Upper lobe of left lung (tissue), 6 donors: Measurements from ENCODE around the gene PTPRG. TPM values are rescaled to one million over a fixed set of nuclear protein-coding genes. Genes with fewer than 3 reads are reported as not detected.

ENCODE experiments used
- ATAC-seq, 2 donors: fragments of 200-7000 bp; cut with Tn5 transposase; one replicate each; pipeline ENCODE4 v1.9.1; 2022; ENCODE audit warnings: mild to moderate bottlenecking in 2 of 2, moderate library complexity in 2 of 2; ENCODE audit not compliant: low FRiP score in 2 of 2
- DNase-seq, 2 donors: peaks; one replicate each; pipeline ENCODE4 v3.0.0-alpha.2; 2019 to 2020
- H3K27ac ChIP-seq, 4 donors: fragments of 200-600 bp; sonication (generic); one replicate each; pipeline ENCODE4 v1.5.1; 2016 to 2019
- H3K27me3 ChIP-seq, 4 donors: fragments of 200-600 bp; sonication (generic); one replicate each; pipeline ENCODE4 v1.5.1; 2017 to 2019
- H3K36me3 ChIP-seq, 4 donors: fragments of 200-600 bp; sonication (generic); one replicate each; pipeline ENCODE4 v1.5.1; 2016 to 2019
- H3K4me1 ChIP-seq, 4 donors: fragments of 200-600 bp; sonication (generic); one replicate each; pipeline ENCODE4 v1.5.1; 2018 to 2019
- H3K4me3 ChIP-seq, 4 donors: fragments of 200-600 bp; sonication (generic); one replicate each; pipeline ENCODE4 v1.5.1; 2017 to 2019; ENCODE audit warnings: mild to moderate bottlenecking in 2 of 4, moderate library complexity in 1 of 4
- H3K9me3 ChIP-seq, 4 donors: fragments of 200-600 bp; sonication (generic); one replicate each; pipeline ENCODE4 v1.5.1; 2018 to 2019
- EP300 ChIP-seq, 4 donors: sonication (generic); formaldehyde crosslinking; IDR thresholded peaks; one replicate each; pipeline ENCODE4 v1.5.1; 2017; ENCODE audit warnings: antibody characterized with exemption in 4 of 4, control low read depth in 2 of 4
- POLR2A ChIP-seq, 4 donors: fragments of 450-650 bp; IDR thresholded peaks; one replicate each; pipeline ENCODE4 v1.5.1; 2016 to 2017; ENCODE audit warnings: antibody characterized with exemption in 4 of 4, mild to moderate bottlenecking in 2 of 4
- POLR2AphosphoS5 ChIP-seq, 2 donors: sonication (generic); formaldehyde crosslinking; IDR thresholded peaks; one replicate each; pipeline ENCODE4 v1.5.1; 2017; ENCODE audit warnings: antibody characterized with exemption in 2 of 2
- WGBS, 2 donors: methylation state at CpG; one replicate each; pipeline ENCODE4 v1.1.5; 2017 to 2018; 5-methylcytosine and 5-hydroxymethylcytosine counted together
- total RNA-seq, 6 donors: library from RNA; depleted of rRNA in 4 of 6; stranded (reverse); fragments of >200 nt in 4 of 6; gene quantifications; one replicate each; pipeline versions ENCODE4 v1.1.0 to v1.2.1, GENCODE V29; 2016 to 2021
- TF ChIP-seq, protein P1 (sequence below), 6 experiments: fragments of 450-650 bp in 4 of 6; fragments of 200-600 bp in 2 of 6; sonication (generic) in 2 of 6; IDR thresholded peaks; one replicate each; pipeline ENCODE4 v1.5.1; 2016 to 2019; ENCODE audit warnings: antibody characterized with exemption in 6 of 6
- donor health status: DM: no; HTN: no; CAD: no; lungs with moderate emphysema.
- donor health status: DM: no; HTN: yes; CAD: no; lungs with severe emphysema.

The PTPRG gene
- total RNA-seq, 6 donors from 2014 or later = 58.7 to 101 (median 68.8) TPM

GRCh38 chr3:61983479-61983878 lies 422.1 kb downstream of the PTPRG start:
- ATAC-seq (no peak), DNase-seq (no peak)
- Histone ChIP-seq H3K36me3 (no peaks in the 10 kb centered on the region), H3K27ac (no peak overlapping the region), H3K4me3 (no peak overlapping the region), H3K4me1 (peaks cover 0 to 9% (median under 1%) of the 10 kb centered on the region in 4 donors), H3K9me3 (no peaks in the 10 kb centered on the region), H3K27me3 (no peaks in the 10 kb centered on the region)
- TF ChIP-seq POLR2AphosphoS5 (IDR thresholded peaks at IDR 0.05) (no peak), EP300 (IDR thresholded peaks at IDR 0.05) (no peak), POLR2A (IDR thresholded peaks at IDR 0.05) (no peak)
- TF ChIP-seq, protein P1, sequence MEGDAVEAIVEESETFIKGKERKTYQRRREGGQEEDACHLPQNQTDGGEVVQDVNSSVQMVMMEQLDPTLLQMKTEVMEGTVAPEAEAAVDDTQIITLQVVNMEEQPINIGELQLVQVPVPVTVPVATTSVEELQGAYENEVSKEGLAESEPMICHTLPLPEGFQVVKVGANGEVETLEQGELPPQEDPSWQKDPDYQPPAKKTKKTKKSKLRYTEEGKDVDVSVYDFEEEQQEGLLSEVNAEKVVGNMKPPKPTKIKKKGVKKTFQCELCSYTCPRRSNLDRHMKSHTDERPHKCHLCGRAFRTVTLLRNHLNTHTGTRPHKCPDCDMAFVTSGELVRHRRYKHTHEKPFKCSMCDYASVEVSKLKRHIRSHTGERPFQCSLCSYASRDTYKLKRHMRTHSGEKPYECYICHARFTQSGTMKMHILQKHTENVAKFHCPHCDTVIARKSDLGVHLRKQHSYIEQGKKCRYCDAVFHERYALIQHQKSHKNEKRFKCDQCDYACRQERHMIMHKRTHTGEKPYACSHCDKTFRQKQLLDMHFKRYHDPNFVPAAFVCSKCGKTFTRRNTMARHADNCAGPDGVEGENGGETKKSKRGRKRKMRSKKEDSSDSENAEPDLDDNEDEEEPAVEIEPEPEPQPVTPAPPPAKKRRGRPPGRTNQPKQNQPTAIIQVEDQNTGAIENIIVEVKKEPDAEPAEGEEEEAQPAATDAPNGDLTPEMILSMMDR (IDR thresholded peaks at IDR 0.05) = no peak

- no peaks in the 10 kb centered on the region for H3K9me3 ChIP-seq
- H3K27me3 ChIP-seq = no peaks in the 10 kb centered on the region
- WGBS, 2 donors = 55 to 61% methylated on average over 3 of the region's 3 CpGs
- no peak overlapping the region for H3K27ac ChIP-seq
- H3K4me1 ChIP-seq = peaks cover 0 to 4% (median 0%) of the 10 kb centered on the region in 4 donors
- no peak for ATAC-seq
- H3K4me3 ChIP-seq = no peak overlapping the region
- DNase-seq = no peak
- H3K36me3 ChIP-seq = no peaks in the 10 kb centered on the region
- TF ChIP-seq, protein P1 (IDR thresholded peaks at IDR 0.05) = no peak
- TF ChIP-seq POLR2AphosphoS5 (IDR thresholded peaks at IDR 0.05) (no peak), EP300 (IDR thresholded peaks at IDR 0.05) (no peak), POLR2A (IDR thresholded peaks at IDR 0.05) (no peak)
These were observed 423.6 kb downstream of the PTPRG start for GRCh38 chr3:61985020-61985419.

DNA sequence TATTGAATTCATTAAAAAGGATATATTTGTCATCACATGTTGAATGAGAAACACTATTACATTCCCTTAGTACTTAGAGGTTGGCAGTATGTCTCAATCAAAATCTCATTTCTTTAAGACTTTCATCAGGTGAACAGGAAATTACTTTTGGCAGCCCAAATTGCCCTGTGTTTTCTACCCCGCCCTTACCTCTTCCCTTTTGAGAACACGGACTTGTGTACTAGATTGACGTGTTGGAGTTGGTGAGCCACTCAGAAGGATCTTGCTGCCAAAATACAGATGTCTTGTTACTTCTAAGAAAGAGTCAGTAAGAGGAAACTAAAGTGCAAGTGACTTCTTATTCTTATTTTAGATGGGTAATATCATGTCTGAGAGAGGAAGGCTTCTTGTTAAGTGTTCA lies 425.1 kb downstream of the PTPRG start:
- Histone ChIP-seq H3K4me3 (no peak overlapping the region), H3K9me3 (no peaks in the 10 kb centered on the region), H3K4me1 (peaks cover 0 to 4% (median 0%) of the 10 kb centered on the region in 4 donors), H3K27me3 (no peaks in the 10 kb centered on the region), H3K36me3 (no peaks in the 10 kb centered on the region), H3K27ac (no peak overlapping the region)
- DNase-seq (no peak), ATAC-seq (no peak)
- WGBS, 2 donors = 62 to 66% methylated on average over 3 of the region's 3 CpGs
- TF ChIP-seq, protein P1 (IDR thresholded peaks at IDR 0.05) = no peak
- no peak for TF ChIP-seq POLR2A (IDR thresholded peaks at IDR 0.05)
- no peak for TF ChIP-seq EP300 (IDR thresholded peaks at IDR 0.05)
- no peak for TF ChIP-seq POLR2AphosphoS5 (IDR thresholded peaks at IDR 0.05)

DNA sequence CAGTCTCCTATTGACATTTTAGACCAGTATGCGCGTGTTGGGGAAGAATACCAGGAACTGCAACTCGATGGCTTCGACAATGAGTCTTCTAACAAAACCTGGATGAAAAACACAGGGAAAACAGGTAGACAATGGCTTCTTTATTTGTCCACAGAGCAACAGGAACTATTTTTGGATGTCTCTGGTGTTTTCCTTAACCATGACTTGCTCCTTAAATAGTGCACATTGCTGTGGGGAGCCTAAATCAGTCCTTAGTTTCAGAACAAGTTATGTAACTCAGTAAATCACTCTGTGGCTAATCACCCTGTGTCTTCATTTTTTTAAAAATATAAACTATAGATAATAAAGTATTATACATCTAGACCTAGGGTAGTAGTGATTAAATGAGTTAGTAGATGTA lies 428.3 kb downstream of the PTPRG start:
- Histone ChIP-seq H3K27ac (no peak overlapping the region), H3K9me3 (no peaks in the 10 kb centered on the region), H3K36me3 (no peaks in the 10 kb centered on the region), H3K4me3 (no peak overlapping the region), H3K4me1 (peaks cover 0 to 4% (median 0%) of the 10 kb centered on the region in 4 donors), H3K27me3 (no peaks in the 10 kb centered on the region)
- TF ChIP-seq, protein P1 (IDR thresholded peaks at IDR 0.05) = no peak
- TF ChIP-seq EP300 (IDR thresholded peaks at IDR 0.05) (no peak), POLR2AphosphoS5 (IDR thresholded peaks at IDR 0.05) (no peak), POLR2A (IDR thresholded peaks at IDR 0.05) (no peak)
- WGBS, 2 donors = 83 to 89% methylated on average over 4 of the region's 4 CpGs
- DNase-seq = no peak
- ATAC-seq = no peak

DNA sequence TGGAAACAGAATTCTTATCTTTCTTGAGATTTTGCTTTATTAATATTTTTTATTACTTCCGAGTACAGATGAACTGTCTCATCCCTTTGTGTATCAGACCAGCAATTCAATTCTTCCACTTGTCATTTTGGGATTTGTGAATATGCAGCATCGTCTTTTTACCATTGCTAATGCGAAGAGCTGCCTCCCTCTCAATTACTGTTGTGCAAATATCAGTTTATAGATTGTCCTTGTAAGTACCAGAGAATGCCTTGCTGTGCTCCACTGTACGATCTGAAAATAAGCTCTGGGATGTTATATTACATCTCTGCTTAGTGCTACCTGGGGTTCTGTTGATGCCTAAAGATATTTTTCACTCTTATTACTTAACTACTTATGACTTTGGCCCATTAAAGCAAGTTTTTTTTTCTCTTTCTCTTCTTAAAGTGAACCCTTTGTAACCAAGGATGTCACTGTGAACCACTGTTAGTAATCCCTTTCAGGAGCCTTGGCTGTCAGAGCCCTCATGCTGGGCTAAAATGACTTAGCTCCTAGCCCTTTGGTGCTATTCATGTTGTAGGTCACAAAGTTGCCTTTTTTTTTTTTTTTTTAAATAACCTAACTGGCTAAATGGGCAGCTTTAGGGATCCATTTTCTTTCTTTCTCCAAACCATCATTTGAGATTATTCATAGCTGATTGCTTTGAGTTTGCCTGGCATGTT lies 429.1 kb downstream of the PTPRG start:
- TF ChIP-seq POLR2A (IDR thresholded peaks at IDR 0.05) (no peak), POLR2AphosphoS5 (IDR thresholded peaks at IDR 0.05) (no peak), EP300 (IDR thresholded peaks at IDR 0.05) (no peak)
- TF ChIP-seq, protein P1 (IDR thresholded peaks at IDR 0.05) = no peak
- Histone ChIP-seq H3K9me3 (no peaks in the 10 kb centered on the region), H3K4me1 (no peaks in the 10 kb centered on the region), H3K36me3 (no peaks in the 10 kb centered on the region), H3K27ac (no peak overlapping the region), H3K27me3 (no peaks in the 10 kb centered on the region), H3K4me3 (no peak overlapping the region)
- DNase-seq (no peak), ATAC-seq (no peak)
- WGBS, 2 donors = 95 to 97% methylated on average over 4 of the region's 4 CpGs
